Keratinocyte (primary cell): ENCODE results near the gene APBB1IP. TPM values are rescaled to one million over a fixed set of nuclear protein-coding genes. Genes with fewer than 3 reads are reported as not detected.

ENCODE experiments used
- DNase-seq: peaks from one replicate; pipeline ENCODE4 v3.0.0-alpha.2; 2011; ENCODE audit warnings: low read depth, missing footprints, low spot score
- FAIRE-seq: peaks from 2 replicates; lab custom pipeline; 2011; peaks lifted over from hg19 to GRCh38; lab: Jason Lieb, UNC
- H2AFZ ChIP-seq: 2 replicates; pipeline ENCODE4 v1.6.0; 2012; ENCODE audit warnings: low read length, control low read depth, inconsistent platforms; ENCODE audit not compliant: control insufficient read depth
- H3K27ac ChIP-seq: 2 replicates; pipeline ENCODE4 v1.5.1; 2011; ENCODE audit warnings: low read length; ENCODE audit not compliant: control insufficient read depth, insufficient read depth
- H3K27me3 ChIP-seq: 3 replicates; pipeline ENCODE4 v1.6.0; 2011; ENCODE audit warnings: low read length; ENCODE audit not compliant: control insufficient read depth, insufficient read depth; ENCODE audit errors: extremely low read depth
- H3K36me3 ChIP-seq, 2 experiments: 2 replicates in 1 of 2; 3 replicates in 1 of 2; pipeline ENCODE4 v1.5.1; 2011; ENCODE audit warnings: low read length in 2 of 2, mild to moderate bottlenecking in 1 of 2; ENCODE audit not compliant: control insufficient read depth in 2 of 2, insufficient read depth in 2 of 2; ENCODE audit errors: extremely low read depth in 1 of 2
- H3K4me1 ChIP-seq: 3 replicates; pipeline ENCODE4 v1.5.1; 2011; ENCODE audit warnings: low read length; ENCODE audit not compliant: control insufficient read depth, insufficient read depth; ENCODE audit errors: extremely low read depth
- H3K4me2 ChIP-seq: 3 replicates; pipeline ENCODE4 v1.6.0; 2011; ENCODE audit warnings: low read depth, low read length; ENCODE audit not compliant: control insufficient read depth, insufficient read depth; ENCODE audit errors: extremely low read depth
- H3K4me3 ChIP-seq, 3 experiments: fragments of 200-600 bp in 1 of 3; sonication (generic) in 1 of 3; 2 replicates in 2 of 3; 3 replicates in 1 of 3; pipeline ENCODE4 v1.5.1; 2011 to 2016; ENCODE audit warnings: low read length in 3 of 3, mild to moderate bottlenecking in 3 of 3, control low read depth in 2 of 3, inconsistent platforms in 1 of 3, low read depth in 1 of 3, mixed read lengths in 1 of 3, mixed run types in 1 of 3, moderate library complexity in 1 of 3; ENCODE audit not compliant: control insufficient read depth in 2 of 3, insufficient read depth in 2 of 3; ENCODE audit errors: extremely low read depth in 1 of 3
- H3K79me2 ChIP-seq: 2 replicates; pipeline ENCODE4 v1.6.0; 2012; ENCODE audit warnings: low read length; ENCODE audit not compliant: control insufficient read depth, insufficient read depth
- H3K9ac ChIP-seq: 3 replicates; pipeline ENCODE4 v1.6.0; 2011; ENCODE audit warnings: low read length; ENCODE audit not compliant: control insufficient read depth, insufficient read depth; ENCODE audit errors: extremely low read depth
- H3K9me1 ChIP-seq: 3 replicates; pipeline ENCODE4 v1.6.0; 2011; ENCODE audit warnings: low read length; ENCODE audit not compliant: control insufficient read depth, insufficient read depth; ENCODE audit errors: extremely low read depth
- H3K9me3 ChIP-seq: 2 replicates; pipeline ENCODE4 v1.5.1; 2012; ENCODE audit warnings: low read depth, low read length; ENCODE audit not compliant: control insufficient read depth
- H4K20me1 ChIP-seq: 3 replicates; pipeline ENCODE4 v1.6.0; 2011; ENCODE audit warnings: low read length; ENCODE audit not compliant: control insufficient read depth, insufficient read depth; ENCODE audit errors: extremely low read depth
- CTCF ChIP-seq, 3 experiments: IDR thresholded peaks in 1 of 3; conservative IDR thresholded peaks in 1 of 3; optimal IDR thresholded peaks in 1 of 3; 2 replicates in 2 of 3; 3 replicates in 1 of 3; pipeline versions ENCODE3 to v1.5.1; 2011; ENCODE audit warnings: low read length in 3 of 3, mild to moderate bottlenecking in 3 of 3, moderate library complexity in 2 of 3, control low read depth in 1 of 3, inconsistent platforms in 1 of 3; ENCODE audit not compliant: insufficient read depth in 2 of 3; ENCODE audit errors: extremely low read depth in 1 of 3
- EZH2 ChIP-seq: IDR thresholded peaks from one replicate; pipeline ENCODE4 v1.6.1; 2012; ENCODE audit warnings: inconsistent platforms, mild to moderate bottlenecking, low read length, moderate library complexity
- dilution Hi-C: fragments of 300-500 bp; cut with MboI; formaldehyde crosslinking; loops from one replicate; pipeline ENCODE4 v1.7.0; 2020; ENCODE audit warnings: low sequenced_read_pairs; ENCODE audit not compliant: extremely low pct_ligation_motif_present
- polyA plus RNA-seq, 5 experiments: library from polyadenylated mRNA; depleted of rRNA in 3 of 5; stranded (reverse) in 3 of 5; stranded (forward) in 1 of 5; unstranded in 1 of 5; fragments of >200 nt; gene quantifications; 1 replicate in 1 of 5; 2 replicates in 3 of 5; 3 replicates in 1 of 5; pipeline versions ENCODE4 v1.2.1 to v1.2.3, GENCODE V29; 2011 to 2012; ENCODE audit warnings: missing spikeins in 2 of 5, low read depth in 1 of 5, low replicate concordance in 1 of 5

Gene APBB1IP
- polyA plus RNA-seq, 1 donor (not counting 4 experiments of a cell fraction or from before 2014, with no cell fraction given) = not detected

- H4K20me1 ChIP-seq = no peaks in the 10 kb centered on the region
- H3K9me1 ChIP-seq = no peaks in the 10 kb centered on the region
- no peak overlapping the region for H3K27ac ChIP-seq
- FAIRE-seq (no peak), DNase-seq (no peak)
- no peak for TF ChIP-seq EZH2
- no peak for TF ChIP-seq CTCF (optimal IDR thresholded peaks at IDR 0.05 in 1 of 3, IDR thresholded peaks at IDR 0.05 in 1 of 3, conservative IDR thresholded peaks at IDR 0.05 in 1 of 3; ENCODE audit: extremely low read depth in 1 of 3, insufficient read depth in 2 of 3, low read length in 3 of 3)
- H3K4me1 ChIP-seq = no peaks in the 10 kb centered on the region
- no peak overlapping the region for H2AFZ ChIP-seq
- no peak overlapping the region for H3K4me3 ChIP-seq
- H3K36me3 ChIP-seq = no peaks in the 10 kb centered on the region
- H3K79me2 ChIP-seq = no peaks in the 10 kb centered on the region
- dilution Hi-C loops = no loop called here
- no peaks in the 10 kb centered on the region for H3K27me3 ChIP-seq
- H3K9me3 ChIP-seq = peaks cover 3% of the 10 kb centered on the region
- H3K9ac ChIP-seq = no peak overlapping the region
- no peak overlapping the region for H3K4me2 ChIP-seq
Observed at GRCh38 chr10:26517141-26517867, 79.2 kb downstream of the APBB1IP start.

GRCh38 chr10:26519803-26520202 is 81.7 kb downstream of the APBB1IP start:
- Histone ChIP-seq H3K4me1 (no peaks in the 10 kb centered on the region), H2AFZ (no peak overlapping the region), H3K36me3 (no peaks in the 10 kb centered on the region), H3K27ac (no peak overlapping the region), H3K27me3 (no peaks in the 10 kb centered on the region), H3K9me1 (no peaks in the 10 kb centered on the region), H3K4me2 (no peak overlapping the region), H3K79me2 (no peaks in the 10 kb centered on the region), H3K9me3 (no peaks in the 10 kb centered on the region), H3K4me3 (no peak overlapping the region), H3K9ac (no peak overlapping the region), H4K20me1 (no peaks in the 10 kb centered on the region)
- TF ChIP-seq CTCF (optimal IDR thresholded peaks at IDR 0.05 in 1 of 3, IDR thresholded peaks at IDR 0.05 in 1 of 3, conservative IDR thresholded peaks at IDR 0.05 in 1 of 3; ENCODE audit: extremely low read depth in 1 of 3, insufficient read depth in 2 of 3, low read length in 3 of 3) (no peak), EZH2 (no peak)
- DNase-seq (no peak), FAIRE-seq (no peak)
- dilution Hi-C loops = no loop called here
